A549 (cell line): Measurements from ENCODE around the gene TTBK2.
"Not testable (repeated sequence)": the region's sequence is repeated elsewhere in the genome, so short reads cannot be mapped to it uniquely, and the experiment has no call there.

Source experiments
- CHD2 ChIP-seq: fragments of 150-350 bp; IDR thresholded peaks from 2 replicates; pipeline ENCODE4 v1.6.1; 2014; ENCODE audit warnings: low read length; ENCODE audit not compliant: partially characterized antibody
- EP300 ChIP-seq, 2 experiments: fragments of >200 bp; sonication (Bioruptor Twin); formaldehyde crosslinking; IDR thresholded peaks; 2 replicates in 1 of 2; 3 replicates in 1 of 2; pipeline ENCODE4 v1.6.1; 2016 to 2017
- HDAC2 ChIP-seq: fragments of 200-600 bp; sonication (generic); IDR thresholded peaks from 2 replicates; pipeline ENCODE4 v1.6.1; 2016
- KDM1A ChIP-seq: fragments of 200-600 bp; sonication (generic); IDR thresholded peaks from 2 replicates; pipeline ENCODE4 v1.6.1; 2016; ENCODE audit warnings: low read depth, mild to moderate bottlenecking
- MAZ ChIP-seq: fragments of 150-350 bp; IDR thresholded peaks from 2 replicates; pipeline ENCODE4 v1.6.1; 2014; ENCODE audit warnings: antibody characterized with exemption, low read depth, low read length, borderline replicate concordance
- POLR2A ChIP-seq: IDR thresholded peaks from 2 replicates; pipeline ENCODE4 v1.6.1; 2012; ENCODE audit warnings: mild to moderate bottlenecking, low read length
- RCOR1 ChIP-seq: fragments of 150-350 bp; IDR thresholded peaks from 2 replicates; pipeline ENCODE4 v1.6.1; 2014; ENCODE audit warnings: antibody characterized with exemption, low read length, low read depth
- RNF2 ChIP-seq: fragments of 200-600 bp; sonication (generic); IDR thresholded peaks from 2 replicates; pipeline ENCODE4 v1.6.1; 2016; ENCODE audit warnings: low read depth, mild to moderate bottlenecking, antibody characterized with exemption, moderate library complexity, borderline replicate concordance
- SMC3 ChIP-seq: fragments of >200 bp; sonication (Bioruptor Twin); formaldehyde crosslinking; IDR thresholded peaks from 3 replicates; pipeline ENCODE4 v1.6.1; 2018; ENCODE audit warnings: inconsistent platforms
- TF ChIP-seq, protein P1 (sequence below): fragments of >200 bp; sonication (Bioruptor Twin); formaldehyde crosslinking; IDR thresholded peaks from 3 replicates; pipeline ENCODE4 v1.5.1; 2016
- TF ChIP-seq, protein P2 (sequence below): fragments of 450-650 bp; IDR thresholded peaks from 2 replicates; pipeline ENCODE4 v1.6.1; 2014; ENCODE audit warnings: antibody characterized with exemption
- TF ChIP-seq, protein P3 (sequence below): IDR thresholded peaks from 2 replicates; pipeline ENCODE4 v1.6.1; 2012

DNA sequence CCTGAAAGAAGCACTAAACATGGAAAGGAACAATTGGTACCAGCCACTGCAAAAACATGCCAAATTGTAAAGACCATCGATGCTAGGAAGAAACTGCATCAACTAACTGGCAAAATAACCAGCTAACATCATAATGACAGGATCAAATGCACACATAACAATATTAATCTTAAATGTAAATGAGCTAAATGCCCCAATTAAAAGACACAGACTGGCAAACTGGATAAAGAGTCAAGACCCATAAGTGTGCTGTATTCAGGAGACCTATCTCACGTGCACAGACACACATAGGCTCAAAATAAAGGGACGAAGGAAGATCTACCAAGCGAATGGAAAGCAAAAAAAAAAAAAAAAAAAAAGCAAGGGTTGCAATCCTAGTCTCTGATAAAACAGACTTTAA, 154.5 kb downstream of the TTBK2 start:
- not testable (repeated sequence) for TF ChIP-seq MAZ; HDAC2; RNF2; POLR2A; EP300 (IDR thresholded peaks at IDR 0.05); CHD2; RCOR1; SMC3; KDM1A
- TF ChIP-seq, protein P1, sequence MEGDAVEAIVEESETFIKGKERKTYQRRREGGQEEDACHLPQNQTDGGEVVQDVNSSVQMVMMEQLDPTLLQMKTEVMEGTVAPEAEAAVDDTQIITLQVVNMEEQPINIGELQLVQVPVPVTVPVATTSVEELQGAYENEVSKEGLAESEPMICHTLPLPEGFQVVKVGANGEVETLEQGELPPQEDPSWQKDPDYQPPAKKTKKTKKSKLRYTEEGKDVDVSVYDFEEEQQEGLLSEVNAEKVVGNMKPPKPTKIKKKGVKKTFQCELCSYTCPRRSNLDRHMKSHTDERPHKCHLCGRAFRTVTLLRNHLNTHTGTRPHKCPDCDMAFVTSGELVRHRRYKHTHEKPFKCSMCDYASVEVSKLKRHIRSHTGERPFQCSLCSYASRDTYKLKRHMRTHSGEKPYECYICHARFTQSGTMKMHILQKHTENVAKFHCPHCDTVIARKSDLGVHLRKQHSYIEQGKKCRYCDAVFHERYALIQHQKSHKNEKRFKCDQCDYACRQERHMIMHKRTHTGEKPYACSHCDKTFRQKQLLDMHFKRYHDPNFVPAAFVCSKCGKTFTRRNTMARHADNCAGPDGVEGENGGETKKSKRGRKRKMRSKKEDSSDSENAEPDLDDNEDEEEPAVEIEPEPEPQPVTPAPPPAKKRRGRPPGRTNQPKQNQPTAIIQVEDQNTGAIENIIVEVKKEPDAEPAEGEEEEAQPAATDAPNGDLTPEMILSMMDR = not testable (repeated sequence)
- TF ChIP-seq, protein P2, sequence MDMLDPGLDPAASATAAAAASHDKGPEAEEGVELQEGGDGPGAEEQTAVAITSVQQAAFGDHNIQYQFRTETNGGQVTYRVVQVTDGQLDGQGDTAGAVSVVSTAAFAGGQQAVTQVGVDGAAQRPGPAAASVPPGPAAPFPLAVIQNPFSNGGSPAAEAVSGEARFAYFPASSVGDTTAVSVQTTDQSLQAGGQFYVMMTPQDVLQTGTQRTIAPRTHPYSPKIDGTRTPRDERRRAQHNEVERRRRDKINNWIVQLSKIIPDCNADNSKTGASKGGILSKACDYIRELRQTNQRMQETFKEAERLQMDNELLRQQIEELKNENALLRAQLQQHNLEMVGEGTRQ = not testable (repeated sequence)
- TF ChIP-seq, protein P3, sequence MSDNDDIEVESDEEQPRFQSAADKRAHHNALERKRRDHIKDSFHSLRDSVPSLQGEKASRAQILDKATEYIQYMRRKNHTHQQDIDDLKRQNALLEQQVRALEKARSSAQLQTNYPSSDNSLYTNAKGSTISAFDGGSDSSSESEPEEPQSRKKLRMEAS = not testable (repeated sequence)
